ENCODE results near the gene SUOX. TPM values are rescaled to one million over a fixed set of nuclear protein-coding genes. Genes with fewer than 3 reads are reported as not detected.
A peak's percentile ranks its signal among the peaks of the same experiment; 100 is the strongest.

The SUOX gene
- total RNA-seq, 1 donor from 2014 or later = 2.1 TPM

DNA sequence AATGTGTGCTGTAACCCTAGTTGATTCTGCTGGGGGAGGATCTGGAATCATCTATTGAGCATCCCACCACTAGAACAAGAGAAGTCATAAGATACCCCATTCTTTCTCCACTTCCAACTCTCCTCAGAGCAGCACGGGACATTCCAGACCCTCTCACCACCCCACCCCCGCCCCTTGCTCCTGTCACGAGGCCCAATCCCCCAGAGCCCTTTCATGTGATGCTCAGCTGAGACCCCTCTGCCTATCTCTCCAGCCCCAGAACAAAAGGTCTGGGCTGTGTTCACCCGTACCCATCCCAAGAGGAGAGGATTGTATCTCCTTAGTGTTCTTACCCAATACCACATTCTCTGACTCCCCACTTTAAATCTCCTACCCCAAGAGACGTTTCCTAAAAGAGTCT is 31.8 kb upstream of the SUOX start:
- Histone ChIP-seq H3K4me3 (ENCODE audit: low read depth, low read length) (no peak overlapping the region), H3K27me3 (ENCODE audit: control insufficient read depth, insufficient read depth, low read length) (no peaks in the 10 kb centered on the region), H3K36me3 (ENCODE audit: control insufficient read depth, insufficient read depth, low read length) (no peaks in the 10 kb centered on the region)
- TF ChIP-seq, protein P1, sequence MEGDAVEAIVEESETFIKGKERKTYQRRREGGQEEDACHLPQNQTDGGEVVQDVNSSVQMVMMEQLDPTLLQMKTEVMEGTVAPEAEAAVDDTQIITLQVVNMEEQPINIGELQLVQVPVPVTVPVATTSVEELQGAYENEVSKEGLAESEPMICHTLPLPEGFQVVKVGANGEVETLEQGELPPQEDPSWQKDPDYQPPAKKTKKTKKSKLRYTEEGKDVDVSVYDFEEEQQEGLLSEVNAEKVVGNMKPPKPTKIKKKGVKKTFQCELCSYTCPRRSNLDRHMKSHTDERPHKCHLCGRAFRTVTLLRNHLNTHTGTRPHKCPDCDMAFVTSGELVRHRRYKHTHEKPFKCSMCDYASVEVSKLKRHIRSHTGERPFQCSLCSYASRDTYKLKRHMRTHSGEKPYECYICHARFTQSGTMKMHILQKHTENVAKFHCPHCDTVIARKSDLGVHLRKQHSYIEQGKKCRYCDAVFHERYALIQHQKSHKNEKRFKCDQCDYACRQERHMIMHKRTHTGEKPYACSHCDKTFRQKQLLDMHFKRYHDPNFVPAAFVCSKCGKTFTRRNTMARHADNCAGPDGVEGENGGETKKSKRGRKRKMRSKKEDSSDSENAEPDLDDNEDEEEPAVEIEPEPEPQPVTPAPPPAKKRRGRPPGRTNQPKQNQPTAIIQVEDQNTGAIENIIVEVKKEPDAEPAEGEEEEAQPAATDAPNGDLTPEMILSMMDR (IDR thresholded peaks at IDR 0.05; ENCODE audit: insufficient read depth, low read length, severe bottlenecking) = no peak
- DNase-seq (ENCODE audit: low read depth) (no peak), FAIRE-seq (no peak)

- peak within 1 kb of the TSS; percentile 85 for H3K4me3 ChIP-seq (ENCODE audit: low read depth, low read length)
- TF ChIP-seq, protein P1 (IDR thresholded peaks at IDR 0.05; ENCODE audit: insufficient read depth, low read length, severe bottlenecking) = no peak
- FAIRE-seq (no peak), DNase-seq (ENCODE audit: low read depth) (no peak)
- H3K36me3 ChIP-seq (ENCODE audit: control insufficient read depth, insufficient read depth, low read length) = no peaks in the 10 kb centered on the region
- H3K27me3 ChIP-seq (ENCODE audit: control insufficient read depth, insufficient read depth, low read length) = no peaks in the 10 kb centered on the region
Observed at GRCh38 chr12:55965941-55966407, 31.1 kb upstream of the SUOX start, which contains the start of gene PMEL. TSS of gene PMEL (minus strand) at chr12:55966042. CDS start at chr12:55966011, 31 bp downstream.

GRCh38 chr12:55966408-55967281 is 30.4 kb upstream of the SUOX start, which contains the start of gene CDK2:
TSS of gene CDK2 (plus strand) at chr12:55966830. CDS start at chr12:55967009, 179 bp downstream.
- FAIRE-seq (no peak), DNase-seq (ENCODE audit: low read depth) (peak; percentile 67)
- Histone ChIP-seq H3K4me3 (ENCODE audit: low read depth, low read length) (peak within 1 kb of the TSS; percentile 85), H3K27me3 (ENCODE audit: control insufficient read depth, insufficient read depth, low read length) (no peaks in the 10 kb centered on the region), H3K36me3 (ENCODE audit: control insufficient read depth, insufficient read depth, low read length) (no peaks in the 10 kb centered on the region)
- TF ChIP-seq, protein P1 (IDR thresholded peaks at IDR 0.05; ENCODE audit: insufficient read depth, low read length, severe bottlenecking) = no peak

- Histone ChIP-seq H3K36me3 (ENCODE audit: control insufficient read depth, insufficient read depth, low read length) (no peaks in the 10 kb centered on the region), H3K27me3 (ENCODE audit: control insufficient read depth, insufficient read depth, low read length) (no peaks in the 10 kb centered on the region), H3K4me3 (ENCODE audit: low read depth, low read length) (no peak overlapping the region)
- no peak for FAIRE-seq
- DNase-seq (ENCODE audit: low read depth) = no peak
- TF ChIP-seq, protein P1 (IDR thresholded peaks at IDR 0.05; ENCODE audit: insufficient read depth, low read length, severe bottlenecking) = no peak
Observed at GRCh38 chr12:55969356-55969755, 27.7 kb upstream of the SUOX start.

DNA sequence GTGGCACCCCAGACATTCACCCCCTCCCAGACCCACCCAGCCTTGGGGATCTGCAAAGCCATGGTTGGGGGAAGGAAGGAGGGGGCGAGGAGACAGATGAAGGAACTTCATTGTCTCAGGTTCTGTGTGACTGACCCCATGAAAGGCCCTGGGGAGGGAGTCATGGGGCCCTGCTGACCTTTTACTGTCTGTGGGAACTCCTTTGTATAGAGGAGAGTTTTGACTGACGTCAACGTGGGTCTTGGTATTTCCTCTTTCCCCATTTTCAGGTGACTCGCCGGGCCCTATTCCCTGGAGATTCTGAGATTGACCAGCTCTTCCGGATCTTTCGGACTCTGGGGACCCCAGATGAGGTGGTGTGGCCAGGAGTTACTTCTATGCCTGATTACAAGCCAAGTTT is 26.3 kb upstream of the SUOX start:
- TF ChIP-seq, protein P1 (IDR thresholded peaks at IDR 0.05; ENCODE audit: insufficient read depth, low read length, severe bottlenecking) = no peak
- FAIRE-seq = no peak
- DNase-seq (ENCODE audit: low read depth) = no peak
- Histone ChIP-seq H3K27me3 (ENCODE audit: control insufficient read depth, insufficient read depth, low read length) (no peaks in the 10 kb centered on the region), H3K36me3 (ENCODE audit: control insufficient read depth, insufficient read depth, low read length) (no peaks in the 10 kb centered on the region), H3K4me3 (ENCODE audit: low read depth, low read length) (no peak overlapping the region)

All from bronchial epithelial cell (primary cell).